ENCODE measurements around the gene TMED8. TPM values are rescaled to one million over a fixed set of nuclear protein-coding genes. Genes with fewer than 3 reads are reported as not detected.
"Not testable (repeated sequence)": the region's sequence is repeated elsewhere in the genome, so short reads cannot be mapped to it uniquely, and the experiment has no call there.

Gene TMED8
- total RNA-seq, 1 donor from 2014 or later, result 10.9 TPM

DNA sequence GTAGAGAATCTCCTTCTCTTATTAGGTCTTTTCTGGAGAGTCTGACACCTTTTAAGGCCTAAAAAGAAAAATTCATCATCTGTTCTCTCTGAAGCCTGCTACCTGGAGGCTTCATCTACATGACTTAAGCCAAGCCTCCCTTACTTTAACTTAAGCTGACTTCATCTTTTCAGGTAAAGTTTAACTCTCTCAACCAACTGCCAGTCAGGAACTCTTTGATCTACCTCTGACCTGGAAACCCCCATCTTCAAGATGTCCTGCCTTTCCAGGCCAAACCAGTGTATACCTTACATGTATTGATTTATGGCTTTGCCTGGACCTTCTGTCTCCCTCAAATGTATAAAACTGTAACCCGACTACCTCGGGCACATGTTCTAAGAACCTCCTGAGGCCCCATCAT, 38.6 kb downstream of the TMED8 start:
- TF ChIP-seq CTCF (IDR thresholded peaks at IDR 0.05; ENCODE audit: insufficient read depth, low read length, poor library complexity, severe bottlenecking), result no peak
- no peak overlapping the region for H3K4me3 ChIP-seq (ENCODE audit: low read depth, low read length)
- H3K36me3 ChIP-seq (ENCODE audit: control insufficient read depth, insufficient read depth, low read length), result peaks cover 4% of the 10 kb centered on the region
- DNase-seq (ENCODE audit: low read depth), result no peak
- no peaks in the 10 kb centered on the region for H3K27me3 ChIP-seq (ENCODE audit: control insufficient read depth, insufficient read depth, low read length)

DNA sequence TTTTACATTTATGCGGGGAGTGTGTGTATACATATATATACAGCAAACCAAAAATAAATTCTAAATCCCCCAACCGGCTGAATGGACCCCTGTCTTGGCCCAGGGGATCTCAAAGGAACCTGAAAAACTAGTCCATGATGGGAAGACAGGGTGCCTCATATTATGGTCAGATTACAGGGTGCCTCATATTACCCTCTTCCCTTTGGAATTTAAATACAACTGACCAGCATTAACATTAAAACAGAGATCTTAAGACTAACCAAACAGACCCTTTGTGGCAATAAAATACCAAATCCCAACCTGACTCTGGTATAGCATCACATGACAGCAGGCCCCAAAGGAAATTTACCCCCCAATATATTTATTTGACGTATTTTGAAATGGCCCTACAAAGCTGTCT, 39.0 kb downstream of the TMED8 start:
- TF ChIP-seq CTCF (IDR thresholded peaks at IDR 0.05; ENCODE audit: insufficient read depth, low read length, poor library complexity, severe bottlenecking), result no peak
- Histone ChIP-seq H3K27me3 (ENCODE audit: control insufficient read depth, insufficient read depth, low read length) (no peaks in the 10 kb centered on the region), H3K36me3 (ENCODE audit: control insufficient read depth, insufficient read depth, low read length) (peaks cover 4% of the 10 kb centered on the region), H3K4me3 (ENCODE audit: low read depth, low read length) (no peak overlapping the region)
- DNase-seq (ENCODE audit: low read depth), result no peak

- not testable (repeated sequence) for H3K4me3 ChIP-seq (ENCODE audit: low read depth, low read length); H3K27me3 ChIP-seq (ENCODE audit: control insufficient read depth, insufficient read depth, low read length); H3K36me3 ChIP-seq (ENCODE audit: control insufficient read depth, insufficient read depth, low read length); DNase-seq (ENCODE audit: low read depth)
Measured at GRCh38 chr14:77337255-77337654, 39.6 kb downstream of the TMED8 start.

GRCh38 chr14:77335576-77335975, 41.3 kb downstream of the TMED8 start:
- no peak for TF ChIP-seq CTCF (IDR thresholded peaks at IDR 0.05; ENCODE audit: insufficient read depth, low read length, poor library complexity, severe bottlenecking)
- Histone ChIP-seq H3K27me3 (ENCODE audit: control insufficient read depth, insufficient read depth, low read length) (no peaks in the 10 kb centered on the region), H3K36me3 (ENCODE audit: control insufficient read depth, insufficient read depth, low read length) (peaks cover 1% of the 10 kb centered on the region), H3K4me3 (ENCODE audit: low read depth, low read length) (no peak overlapping the region)
- DNase-seq (ENCODE audit: low read depth), result no peak

DNA sequence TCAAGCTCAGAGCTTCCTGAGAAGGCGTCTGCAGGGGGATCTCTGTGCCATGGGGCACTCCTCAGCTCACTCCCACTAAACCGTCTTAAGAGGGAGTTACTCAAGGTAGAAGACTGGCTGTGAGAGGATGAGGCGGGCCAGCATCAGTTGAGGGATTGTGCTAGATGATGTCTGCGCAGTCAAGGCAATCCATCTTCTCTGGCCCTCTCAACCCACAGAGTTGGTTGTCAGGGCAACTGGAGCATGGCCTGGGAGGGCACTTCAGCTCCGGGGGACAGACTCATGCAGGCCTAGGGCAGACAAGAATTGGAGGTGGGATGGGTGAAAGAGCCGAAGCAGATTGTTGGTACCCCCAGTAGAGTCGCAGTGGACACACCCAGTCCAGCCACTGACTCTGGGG, 47.0 kb downstream of the TMED8 start:
- no peak for DNase-seq (ENCODE audit: low read depth)
- Histone ChIP-seq H3K36me3 (ENCODE audit: control insufficient read depth, insufficient read depth, low read length) (no peaks in the 10 kb centered on the region), H3K27me3 (ENCODE audit: control insufficient read depth, insufficient read depth, low read length) (no peaks in the 10 kb centered on the region), H3K4me3 (ENCODE audit: low read depth, low read length) (no peak overlapping the region)
- no peak for TF ChIP-seq CTCF (IDR thresholded peaks at IDR 0.05; ENCODE audit: insufficient read depth, low read length, poor library complexity, severe bottlenecking)

DNA sequence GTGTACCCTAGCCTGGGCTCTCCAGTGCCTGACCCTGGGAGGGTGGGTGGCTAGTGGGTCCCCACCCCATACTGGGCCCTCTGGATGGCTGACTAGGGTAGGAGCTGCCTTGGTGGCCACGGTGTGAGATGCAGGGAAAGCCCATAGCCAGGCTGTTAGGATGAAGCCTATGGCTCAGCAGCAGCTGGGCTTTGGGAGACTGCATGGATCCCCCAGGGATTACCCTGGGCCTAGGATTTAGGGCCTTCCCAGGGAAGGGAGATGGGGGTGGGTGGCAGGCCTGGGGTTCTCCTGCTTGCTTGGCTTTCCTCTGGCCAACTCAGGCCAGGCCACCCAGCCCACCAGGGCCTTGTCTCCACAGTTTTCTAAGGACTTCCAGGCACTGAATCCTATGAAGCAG, 49.8 kb downstream of the TMED8 start:
- Histone ChIP-seq H3K27me3 (ENCODE audit: control insufficient read depth, insufficient read depth, low read length) (no peaks in the 10 kb centered on the region), H3K4me3 (ENCODE audit: low read depth, low read length) (no peak overlapping the region), H3K36me3 (ENCODE audit: control insufficient read depth, insufficient read depth, low read length) (no peaks in the 10 kb centered on the region)
- TF ChIP-seq CTCF (IDR thresholded peaks at IDR 0.05; ENCODE audit: insufficient read depth, low read length, poor library complexity, severe bottlenecking), result no peak
- no peak for DNase-seq (ENCODE audit: low read depth)
